HepG2 (cell line): ENCODE data around the gene RIOK3. TPM values are rescaled to one million over a fixed set of nuclear protein-coding genes. Genes with fewer than 3 reads are reported as not detected.
A peak's percentile ranks its signal among the peaks of the same experiment; 100 is the strongest.

ENCODE experiments used
- ATAC-seq: fragments of 200-7000 bp; cut with Tn5 transposase; 3 replicates; pipeline ENCODE4 v1.9.1; 2020; ENCODE audit warnings: mild to moderate bottlenecking, moderate library complexity
- BruUV-seq: library from RNA; stranded (reverse); fragments of 400-500 nt; replicated peaks from 2 replicates; lab custom pipeline; 2021; lab: Mats Ljungman, UMichigan
- CTCF ChIA-PET: fragments of 300-600 bp; formaldehyde crosslinking; extraction: SDS; loops from one replicate; lab custom pipeline; 2021; ENCODE audit warnings: low total read pairs, inconsistent platforms, low intra/inter-chr PET ratio; lab: Yijun Ruan, JAX
- POLR2A ChIA-PET: fragments of 350-600 bp; sonication (Branson Sonifier 250); formaldehyde crosslinking; loops from one replicate; lab custom pipeline; 2020; ENCODE audit warnings: antibody characterized with exemption, inconsistent platforms; lab: Yijun Ruan, JAX
- DNase-seq: peaks from one replicate; pipeline ENCODE4 v3.0.0-alpha.2; 2015; ENCODE audit warnings: low spot score
- FAIRE-seq: peaks from 3 replicates; lab custom pipeline; 2011; peaks lifted over from hg19 to GRCh38; lab: Jason Lieb, UNC
- H2AFZ ChIP-seq: one replicate; pipeline ENCODE4 v1.6.1; 2011; ENCODE audit warnings: low read length, inconsistent platforms
- H3K27ac ChIP-seq: fragments of 300-600 bp; 3 replicates; pipeline ENCODE4 v1.8.0; 2011; ENCODE audit warnings: mixed run types, mild to moderate bottlenecking, mixed read lengths, low read length, inconsistent platforms; ENCODE audit not compliant: insufficient read depth; ENCODE audit errors: extremely low read length
- H3K27me3 ChIP-seq, 2 experiments: fragments of 200-600 bp in 1 of 2; 2 replicates in 1 of 2; 3 replicates in 1 of 2; pipeline versions ENCODE4 v1.6.0 to v1.8.0; 2011; ENCODE audit warnings: low read length in 2 of 2, mild to moderate bottlenecking in 2 of 2, moderate library complexity in 2 of 2, inconsistent platforms in 1 of 2; ENCODE audit not compliant: insufficient read depth in 2 of 2, control insufficient read depth in 1 of 2
- H3K36me3 ChIP-seq, 2 experiments: fragments of 200-600 bp in 1 of 2; replicated peaks in 1 of 2; 2 replicates in 1 of 2; 3 replicates in 1 of 2; pipeline versions ENCODE4 v1.5.1 to v1.8.0; 2011; ENCODE audit warnings: low read length in 2 of 2, inconsistent platforms in 1 of 2; ENCODE audit not compliant: insufficient read depth in 2 of 2, control insufficient read depth in 1 of 2
- H3K4me1 ChIP-seq: 2 replicates; pipeline ENCODE4 v1.5.1; 2012; ENCODE audit warnings: low read length, inconsistent platforms; ENCODE audit not compliant: insufficient read depth
- H3K4me2 ChIP-seq: 2 replicates; pipeline ENCODE4 v1.6.0; 2011; ENCODE audit warnings: low read depth, low read length, inconsistent platforms
- H3K4me3 ChIP-seq, 3 experiments: fragments of 200-600 bp in 1 of 3; sonication (generic), shearing (Covaris generic) in 1 of 3; replicated peaks in 1 of 3; 2 replicates each; pipeline ENCODE4 v1.5.1; 2011 to 2016; ENCODE audit warnings: low read length in 3 of 3, inconsistent platforms in 2 of 3, low read depth in 2 of 3, mild to moderate bottlenecking in 2 of 3, control low read depth in 1 of 3, mixed read lengths in 1 of 3; ENCODE audit not compliant: insufficient read depth in 1 of 3
- H3K79me2 ChIP-seq: one replicate; pipeline ENCODE4 v1.6.1; 2011; ENCODE audit warnings: low read length, inconsistent platforms; ENCODE audit not compliant: insufficient read depth
- H3K9ac ChIP-seq: 2 replicates; pipeline ENCODE4 v1.6.0; 2011; ENCODE audit warnings: mild to moderate bottlenecking, low read depth, low read length, inconsistent platforms; ENCODE audit not compliant: insufficient read depth
- H3K9me3 ChIP-seq: 2 replicates; pipeline ENCODE4 v1.5.1; 2012; ENCODE audit warnings: mild to moderate bottlenecking, low read length
- H4K20me1 ChIP-seq: 2 replicates; pipeline ENCODE4 v1.6.0; 2011; ENCODE audit warnings: inconsistent platforms, mild to moderate bottlenecking, low read length, moderate library complexity; ENCODE audit not compliant: insufficient read depth
- EP300 ChIP-seq, 3 experiments: sonication (generic) in 1 of 3; formaldehyde crosslinking in 1 of 3; IDR thresholded peaks; 2 replicates each; pipeline versions ENCODE4 v1.5.1 to v1.6.1; 2011 to 2020; ENCODE audit warnings: low read depth in 2 of 3, low read length in 2 of 3, borderline replicate concordance in 1 of 3, improper control_type of control experiment in 1 of 3, mild to moderate bottlenecking in 1 of 3, missing genetic modification reagents in 1 of 3, moderate library complexity in 1 of 3
- GABPA ChIP-seq, 2 experiments: IDR thresholded peaks; 2 replicates each; pipeline ENCODE4 v1.6.1; 2011 to 2016; ENCODE audit warnings: low read depth in 2 of 2, low read length in 1 of 2, missing biosample characterization in 1 of 2, missing genetic modification characterization in 1 of 2
- IKZF1 ChIP-seq: fragments of 450-650 bp; IDR thresholded peaks from 2 replicates; pipeline ENCODE4 v1.7.1; 2016
- ZNF138 ChIP-seq: sonication (generic); formaldehyde crosslinking; IDR thresholded peaks from 2 replicates; pipeline ENCODE4 v1.5.0; 2020; ENCODE audit warnings: mild to moderate bottlenecking, low read depth, missing genetic modification reagents
- ZNF878 ChIP-seq: sonication (generic); formaldehyde crosslinking; IDR thresholded peaks from 2 replicates; pipeline ENCODE4 v1.8.1; 2023; ENCODE audit warnings: mild to moderate bottlenecking, missing genetic modification reagents, moderate library complexity
- WGBS: methylation state at CpG from one replicate; pipeline ENCODE4 v1.1.6; 2017; ENCODE audit warnings: low lambda C conversion rate; 5-methylcytosine and 5-hydroxymethylcytosine counted together
- in situ Hi-C: cut with HindIII; loops from 2 replicates; pipeline ENCODE4 v1.10.0; 2017; ENCODE audit warnings: low pct_unique_long_range_greater_than_20kb; ENCODE audit not compliant: extremely low pct_ligation_motif_present
- intact Hi-C: fragments of 100-400 bp; cut with micrococcal nuclease; formaldehyde crosslinking; loops from one replicate; pipeline ENCODE4 v1.10.0; 2022; ENCODE audit not compliant: unreplicated experiment
- polyA plus RNA-seq, 8 experiments: library from polyadenylated mRNA; depleted of rRNA in 3 of 8; stranded (reverse) in 7 of 8; unstranded in 1 of 8; fragments of >200 nt; fragmentation: Illumina TruSeq in 4 of 8; extraction: Trizol in 4 of 8; gene quantifications; 2 replicates each; pipeline versions ENCODE4 v1.2.1 to v1.2.3, GENCODE V29; 2011 to 2016; ENCODE audit warnings: low read depth in 4 of 8, missing spikeins in 1 of 8, mixed read lengths in 1 of 8; ENCODE audit not compliant: insufficient read depth in 1 of 8
- total RNA-seq, 5 experiments: library from RNA; depleted of rRNA; stranded (reverse); fragments of >200 nt; fragmentation: Illumina TruSeq; extraction: Trizol; gene quantifications; 2 replicates each; pipeline ENCODE4 v1.2.3, GENCODE V29; 2016; ENCODE audit warnings: low read depth in 1 of 5
- TF ChIP-seq, protein P1 (sequence below): sonication (generic); formaldehyde crosslinking; IDR thresholded peaks from 2 replicates; pipeline ENCODE4 v1.5.0; 2020; ENCODE audit warnings: mild to moderate bottlenecking, missing genetic modification reagents, moderate library complexity
- TF ChIP-seq, protein P2 (sequence below): sonication (generic); formaldehyde crosslinking; IDR thresholded peaks from 2 replicates; pipeline ENCODE4 v1.5.1; 2020; ENCODE audit warnings: mild to moderate bottlenecking, missing genetic modification reagents, borderline replicate concordance
- TF ChIP-seq, protein P3 (sequence below): sonication (generic); formaldehyde crosslinking; IDR thresholded peaks from 2 replicates; pipeline ENCODE4 v1.4.0; 2020; ENCODE audit warnings: missing genetic modification reagents

Gene RIOK3
- total and polyA plus RNA-seq, 2 of the 13 experiments (the other 11 are each of a cell fraction or from before 2014, with no cell fraction given): 26.7 to 36.0 TPM

DNA sequence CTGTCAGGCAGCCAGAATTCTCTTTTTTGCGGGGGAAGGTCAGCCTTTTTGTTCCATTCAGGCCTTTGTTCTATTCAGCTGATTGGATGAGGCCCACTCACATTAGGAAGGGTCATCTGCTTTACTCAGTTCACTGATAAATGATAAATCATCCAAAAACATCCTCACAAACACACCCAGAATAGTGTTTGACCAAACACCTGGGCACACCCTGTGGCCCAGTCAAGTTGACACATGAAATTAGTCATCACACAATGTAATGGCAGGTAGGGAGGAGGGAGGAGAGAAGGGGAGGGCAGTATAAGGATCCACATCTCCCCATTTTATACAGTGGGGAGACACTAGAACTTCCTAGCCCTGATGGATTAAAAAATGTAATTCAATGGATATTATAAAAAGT, 41.9 kb downstream of the RIOK3 start:
- ChIA-PET CTCF (no interaction called here), POLR2A (no interaction called here)
- Histone ChIP-seq H3K9me3 (no peaks in the 10 kb centered on the region), H3K27me3 (no peaks in the 10 kb centered on the region), H3K36me3 (no peaks in the 10 kb centered on the region), H3K4me2 (no peak overlapping the region), H3K27ac (no peak overlapping the region), H3K4me3 (no peak overlapping the region), H3K9ac (no peak overlapping the region), H3K4me1 (peaks cover 11% of the 10 kb centered on the region), H3K79me2 (no peaks in the 10 kb centered on the region), H4K20me1 (no peaks in the 10 kb centered on the region), H2AFZ (no peak overlapping the region)
- FAIRE-seq (no peak), DNase-seq (no peak), ATAC-seq (no peak)
- no TSS peak for BruUV-seq
- WGBS: 73% methylated on average over 1 of the region's 1 CpG
- in situ Hi-C loops (no loop called here), intact Hi-C loops (loop anchor here (5.0 kb wide), 1 partner anchor 317 kb away; no protein-coding TSS in a partner anchor)
- TF ChIP-seq, protein P1, sequence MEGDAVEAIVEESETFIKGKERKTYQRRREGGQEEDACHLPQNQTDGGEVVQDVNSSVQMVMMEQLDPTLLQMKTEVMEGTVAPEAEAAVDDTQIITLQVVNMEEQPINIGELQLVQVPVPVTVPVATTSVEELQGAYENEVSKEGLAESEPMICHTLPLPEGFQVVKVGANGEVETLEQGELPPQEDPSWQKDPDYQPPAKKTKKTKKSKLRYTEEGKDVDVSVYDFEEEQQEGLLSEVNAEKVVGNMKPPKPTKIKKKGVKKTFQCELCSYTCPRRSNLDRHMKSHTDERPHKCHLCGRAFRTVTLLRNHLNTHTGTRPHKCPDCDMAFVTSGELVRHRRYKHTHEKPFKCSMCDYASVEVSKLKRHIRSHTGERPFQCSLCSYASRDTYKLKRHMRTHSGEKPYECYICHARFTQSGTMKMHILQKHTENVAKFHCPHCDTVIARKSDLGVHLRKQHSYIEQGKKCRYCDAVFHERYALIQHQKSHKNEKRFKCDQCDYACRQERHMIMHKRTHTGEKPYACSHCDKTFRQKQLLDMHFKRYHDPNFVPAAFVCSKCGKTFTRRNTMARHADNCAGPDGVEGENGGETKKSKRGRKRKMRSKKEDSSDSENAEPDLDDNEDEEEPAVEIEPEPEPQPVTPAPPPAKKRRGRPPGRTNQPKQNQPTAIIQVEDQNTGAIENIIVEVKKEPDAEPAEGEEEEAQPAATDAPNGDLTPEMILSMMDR (CRISPR knock-in tag): no peak
- TF ChIP-seq IKZF1: no peak

DNA sequence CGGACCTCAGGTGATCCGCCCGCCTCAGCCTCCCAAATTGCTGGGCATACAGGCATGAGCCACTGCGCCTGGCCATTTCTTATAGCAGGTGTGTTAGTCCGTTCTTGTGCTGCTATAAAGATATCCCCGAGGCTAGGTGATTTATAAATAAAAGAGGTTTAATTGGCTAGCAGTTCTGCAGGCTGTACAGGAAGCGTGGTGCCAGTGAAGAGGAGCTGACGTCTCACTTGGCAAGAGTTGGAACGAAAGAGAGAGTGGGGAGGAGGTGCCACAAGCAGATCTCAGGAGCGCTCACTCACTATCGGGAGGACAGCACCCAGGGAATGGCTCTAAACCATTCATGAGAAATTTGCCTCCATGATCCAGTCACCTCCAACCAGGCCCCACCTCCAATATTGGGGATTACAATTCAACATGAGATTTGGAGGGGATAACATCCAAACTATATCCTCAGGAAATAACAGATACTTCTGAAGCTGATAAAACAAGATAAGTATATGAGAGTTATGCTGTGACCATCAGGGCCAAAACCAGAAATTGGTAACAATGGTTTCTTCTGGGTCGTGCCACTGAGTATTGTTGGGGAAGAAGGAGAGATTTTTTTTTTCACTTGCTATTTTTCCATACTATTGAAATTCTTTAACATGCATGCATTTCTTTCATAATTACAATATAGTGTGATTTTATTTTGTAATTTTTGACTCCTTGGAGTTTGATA, 42.8 kb downstream of the RIOK3 start:
- CTCF ChIA-PET: no interaction called here
- WGBS: 60% methylated on average over 12 of the region's 12 CpGs
- TF ChIP-seq EP300 (IDR thresholded peaks at IDR 0.05; ENCODE audit: low read depth in 2 of 2, low read length in 2 of 2): no peak
- TF ChIP-seq EP300 (CRISPR knock-in tag; IDR thresholded peaks at IDR 0.05; ENCODE audit: borderline replicate concordance): no peak
- TF ChIP-seq, protein P2, sequence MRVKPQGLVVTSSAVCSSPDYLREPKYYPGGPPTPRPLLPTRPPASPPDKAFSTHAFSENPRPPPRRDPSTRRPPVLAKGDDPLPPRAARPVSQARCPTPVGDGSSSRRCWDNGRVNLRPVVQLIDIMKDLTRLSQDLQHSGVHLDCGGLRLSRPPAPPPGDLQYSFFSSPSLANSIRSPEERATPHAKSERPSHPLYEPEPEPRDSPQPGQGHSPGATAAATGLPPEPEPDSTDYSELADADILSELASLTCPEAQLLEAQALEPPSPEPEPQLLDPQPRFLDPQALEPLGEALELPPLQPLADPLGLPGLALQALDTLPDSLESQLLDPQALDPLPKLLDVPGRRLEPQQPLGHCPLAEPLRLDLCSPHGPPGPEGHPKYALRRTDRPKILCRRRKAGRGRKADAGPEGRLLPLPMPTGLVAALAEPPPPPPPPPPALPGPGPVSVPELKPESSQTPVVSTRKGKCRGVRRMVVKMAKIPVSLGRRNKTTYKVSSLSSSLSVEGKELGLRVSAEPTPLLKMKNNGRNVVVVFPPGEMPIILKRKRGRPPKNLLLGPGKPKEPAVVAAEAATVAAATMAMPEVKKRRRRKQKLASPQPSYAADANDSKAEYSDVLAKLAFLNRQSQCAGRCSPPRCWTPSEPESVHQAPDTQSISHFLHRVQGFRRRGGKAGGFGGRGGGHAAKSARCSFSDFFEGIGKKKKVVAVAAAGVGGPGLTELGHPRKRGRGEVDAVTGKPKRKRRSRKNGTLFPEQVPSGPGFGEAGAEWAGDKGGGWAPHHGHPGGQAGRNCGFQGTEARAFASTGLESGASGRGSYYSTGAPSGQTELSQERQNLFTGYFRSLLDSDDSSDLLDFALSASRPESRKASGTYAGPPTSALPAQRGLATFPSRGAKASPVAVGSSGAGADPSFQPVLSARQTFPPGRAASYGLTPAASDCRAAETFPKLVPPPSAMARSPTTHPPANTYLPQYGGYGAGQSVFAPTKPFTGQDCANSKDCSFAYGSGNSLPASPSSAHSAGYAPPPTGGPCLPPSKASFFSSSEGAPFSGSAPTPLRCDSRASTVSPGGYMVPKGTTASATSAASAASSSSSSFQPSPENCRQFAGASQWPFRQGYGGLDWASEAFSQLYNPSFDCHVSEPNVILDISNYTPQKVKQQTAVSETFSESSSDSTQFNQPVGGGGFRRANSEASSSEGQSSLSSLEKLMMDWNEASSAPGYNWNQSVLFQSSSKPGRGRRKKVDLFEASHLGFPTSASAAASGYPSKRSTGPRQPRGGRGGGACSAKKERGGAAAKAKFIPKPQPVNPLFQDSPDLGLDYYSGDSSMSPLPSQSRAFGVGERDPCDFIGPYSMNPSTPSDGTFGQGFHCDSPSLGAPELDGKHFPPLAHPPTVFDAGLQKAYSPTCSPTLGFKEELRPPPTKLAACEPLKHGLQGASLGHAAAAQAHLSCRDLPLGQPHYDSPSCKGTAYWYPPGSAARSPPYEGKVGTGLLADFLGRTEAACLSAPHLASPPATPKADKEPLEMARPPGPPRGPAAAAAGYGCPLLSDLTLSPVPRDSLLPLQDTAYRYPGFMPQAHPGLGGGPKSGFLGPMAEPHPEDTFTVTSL (CRISPR knock-in tag): no peak
- TF ChIP-seq ZNF138: no peak
- TF ChIP-seq, protein P3, sequence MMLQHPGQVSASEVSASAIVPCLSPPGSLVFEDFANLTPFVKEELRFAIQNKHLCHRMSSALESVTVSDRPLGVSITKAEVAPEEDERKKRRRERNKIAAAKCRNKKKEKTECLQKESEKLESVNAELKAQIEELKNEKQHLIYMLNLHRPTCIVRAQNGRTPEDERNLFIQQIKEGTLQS (CRISPR knock-in tag): no peak
- no peak for TF ChIP-seq ZNF878 (CRISPR knock-in tag)
- no peak for TF ChIP-seq GABPA (IDR thresholded peaks at IDR 0.05; ENCODE audit: low read depth, low read length)
- TF ChIP-seq GABPA (CRISPR knock-in tag; IDR thresholded peaks at IDR 0.05; ENCODE audit: low read depth): no peak

More for the DNA sequence above, 42.8 kb downstream of the RIOK3 start:
- Histone ChIP-seq H3K4me2 (no peak overlapping the region), H3K27me3 (no peaks in the 10 kb centered on the region), H4K20me1 (no peaks in the 10 kb centered on the region), H3K36me3 (no peaks in the 10 kb centered on the region), H3K4me1 (peaks cover 11% of the 10 kb centered on the region), H3K9ac (no peak overlapping the region), H2AFZ (peak overlapping the region; percentile 15), H3K79me2 (no peaks in the 10 kb centered on the region), H3K4me3 (no peak overlapping the region), H3K27ac (no peak overlapping the region), H3K9me3 (no peaks in the 10 kb centered on the region)
- in situ Hi-C loops: no loop called here
- BruUV-seq: no TSS peak
- no peak for FAIRE-seq
- no peak for ATAC-seq
- DNase-seq: no peak
- intact Hi-C loops: loop anchor here (5.0 kb wide), 1 partner anchor 316 kb away; no protein-coding TSS in a partner anchor
- POLR2A ChIA-PET: no interaction called here
